ENCODE data around the gene TAS1R1.

The TAS1R1 gene

GRCh38 chr1:6574025-6574620, 19.0 kb downstream of the TAS1R1 start:
- DNase-seq (ENCODE audit: low spot score): no peak

DNA sequence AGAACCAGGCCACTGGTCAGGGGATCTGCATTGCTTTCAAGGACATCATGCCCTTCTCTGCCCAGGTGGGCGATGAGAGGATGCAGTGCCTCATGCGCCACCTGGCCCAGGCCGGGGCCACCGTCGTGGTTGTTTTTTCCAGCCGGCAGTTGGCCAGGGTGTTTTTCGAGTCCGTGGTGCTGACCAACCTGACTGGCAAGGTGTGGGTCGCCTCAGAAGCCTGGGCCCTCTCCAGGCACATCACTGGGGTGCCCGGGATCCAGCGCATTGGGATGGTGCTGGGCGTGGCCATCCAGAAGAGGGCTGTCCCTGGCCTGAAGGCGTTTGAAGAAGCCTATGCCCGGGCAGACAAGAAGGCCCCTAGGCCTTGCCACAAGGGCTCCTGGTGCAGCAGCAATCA, 19.7 kb downstream of the TAS1R1 start:
- no peak for DNase-seq (ENCODE audit: low spot score)

DNA sequence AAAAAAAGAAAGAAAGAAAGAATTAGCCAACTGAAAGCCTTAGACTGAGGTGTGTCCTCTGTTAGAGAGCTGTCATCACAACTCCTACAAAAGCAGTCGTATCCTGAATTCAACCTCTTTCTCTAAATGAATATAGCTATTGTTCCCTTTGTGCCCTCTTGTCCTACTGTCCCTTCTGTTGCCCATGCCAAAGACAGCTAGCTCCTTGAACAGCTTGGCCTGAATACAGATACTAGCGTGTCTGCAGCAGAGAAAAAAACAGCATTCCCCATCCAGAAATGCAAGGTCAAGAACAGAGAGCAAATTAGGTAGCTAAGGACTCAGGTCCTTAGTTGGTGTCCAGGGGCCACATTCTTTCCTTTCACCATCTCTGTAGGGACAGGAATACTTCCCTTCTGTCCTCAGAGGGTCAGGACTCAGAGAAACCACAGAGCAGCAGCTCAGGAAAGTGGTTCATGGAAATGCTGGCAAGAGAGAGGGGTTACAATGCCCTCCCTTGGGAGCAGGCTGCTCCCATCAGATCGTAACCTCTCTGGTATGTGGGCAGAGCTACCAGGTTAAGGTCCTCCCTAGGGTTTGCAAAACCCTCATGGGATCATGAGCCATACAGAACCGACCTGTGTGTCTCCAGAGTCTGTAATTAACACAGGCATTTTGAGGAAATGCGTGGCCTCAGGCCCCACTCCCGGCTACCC, 22.9 kb downstream of the TAS1R1 start:
- DNase-seq (ENCODE audit: low spot score): peak; percentile 50

- DNase-seq (ENCODE audit: low spot score): no peak
These were observed 23.7 kb downstream of the TAS1R1 start for GRCh38 chr1:6578624-6579373.

GRCh38 chr1:6579374-6580118, 24.4 kb downstream of the TAS1R1 start, which contains the start of gene ZBTB48:
Gene ZBTB48 (plus strand): TSS chr1:6579994. CDS start chr1:6580610, 616 bp downstream.
- DNase-seq (ENCODE audit: low spot score): peak; percentile 100

- DNase-seq (ENCODE audit: low spot score): peak; percentile 33
These were observed 25.0 kb downstream of the TAS1R1 start for GRCh38 chr1:6580119-6580592.

GRCh38 chr1:6580593-6581409, 25.7 kb downstream of the TAS1R1 start:
- DNase-seq (ENCODE audit: low spot score): no peak

GRCh38 chr1:6581561-6582305, 26.6 kb downstream of the TAS1R1 start:
- no peak for DNase-seq (ENCODE audit: low spot score)

DNA sequence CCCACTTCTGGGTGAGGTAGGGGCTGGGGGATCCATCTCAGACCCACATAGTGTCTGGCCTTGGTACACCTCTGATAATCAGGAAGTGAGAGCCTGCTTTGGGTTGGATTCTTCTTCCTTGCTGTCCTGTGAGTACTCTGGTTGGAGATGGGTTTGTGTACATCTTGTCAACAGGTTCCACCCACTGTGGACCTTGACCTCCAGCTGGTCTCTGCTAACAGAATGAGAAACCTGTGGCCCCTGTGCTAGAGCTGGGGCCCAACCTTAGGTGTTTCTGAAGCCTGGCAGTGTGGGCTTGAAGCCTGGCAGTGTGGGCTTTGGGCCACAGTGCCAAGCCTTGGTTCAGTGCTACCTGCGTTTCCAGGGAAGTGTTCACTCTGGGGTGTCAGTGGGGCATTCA, 27.3 kb downstream of the TAS1R1 start:
- DNase-seq (ENCODE audit: low spot score): no peak

DNA sequence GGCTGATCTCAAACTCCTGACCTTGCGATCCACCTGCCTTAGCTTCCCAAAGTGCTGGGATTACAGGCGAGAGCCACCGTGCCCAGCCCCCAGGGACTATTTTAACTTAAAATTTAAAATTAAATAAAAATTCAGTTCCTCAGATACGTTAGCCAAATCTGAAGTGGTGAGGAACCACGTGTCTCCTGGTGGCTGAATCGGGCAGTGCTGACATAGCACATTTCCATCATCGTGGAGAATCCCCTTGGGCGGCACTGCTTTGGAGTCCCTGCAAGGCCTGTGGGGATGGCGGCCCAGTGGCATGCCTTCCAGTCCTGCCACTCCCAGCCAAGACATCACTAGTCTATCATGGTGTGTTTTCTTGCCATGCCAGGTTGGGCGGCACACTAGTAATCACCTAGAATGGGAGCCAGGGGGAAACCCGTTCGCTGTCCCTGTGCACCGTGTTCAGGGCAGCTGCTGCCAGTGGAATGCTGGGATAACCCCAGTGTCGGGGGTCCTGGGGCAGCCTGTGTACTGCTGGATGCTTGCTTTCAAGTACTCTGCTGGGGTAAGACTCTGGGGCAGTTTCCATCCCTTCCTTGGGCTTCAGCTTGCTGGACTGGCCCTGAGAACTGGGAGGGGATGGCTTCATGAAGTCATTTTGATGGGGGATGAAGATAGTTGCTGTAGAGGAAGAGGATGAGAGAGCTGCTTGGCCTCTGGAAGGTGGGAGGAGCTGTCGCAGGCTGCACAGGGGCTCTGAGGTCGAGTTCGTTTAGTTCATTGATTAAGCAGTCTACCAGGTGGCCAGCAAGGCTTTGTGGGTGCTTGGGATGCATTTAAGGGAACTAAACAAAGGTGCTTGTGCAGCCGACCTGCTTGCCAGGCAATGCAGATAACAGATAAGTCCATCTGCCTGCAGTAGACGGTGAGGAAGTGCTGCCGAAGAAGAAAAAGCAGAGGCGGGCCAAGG, 29.3 kb downstream of the TAS1R1 start:
- no peak for DNase-seq (ENCODE audit: low spot score)

GRCh38 chr1:6585081-6585722, 30.1 kb downstream of the TAS1R1 start:
- DNase-seq (ENCODE audit: low spot score): no peak

- no peak for DNase-seq (ENCODE audit: low spot score)
These were observed 30.7 kb downstream of the TAS1R1 start for GRCh38 chr1:6585841-6586240.

GRCh38 chr1:6586404-6586816, 31.3 kb downstream of the TAS1R1 start:
- no peak for DNase-seq (ENCODE audit: low spot score)

DNA sequence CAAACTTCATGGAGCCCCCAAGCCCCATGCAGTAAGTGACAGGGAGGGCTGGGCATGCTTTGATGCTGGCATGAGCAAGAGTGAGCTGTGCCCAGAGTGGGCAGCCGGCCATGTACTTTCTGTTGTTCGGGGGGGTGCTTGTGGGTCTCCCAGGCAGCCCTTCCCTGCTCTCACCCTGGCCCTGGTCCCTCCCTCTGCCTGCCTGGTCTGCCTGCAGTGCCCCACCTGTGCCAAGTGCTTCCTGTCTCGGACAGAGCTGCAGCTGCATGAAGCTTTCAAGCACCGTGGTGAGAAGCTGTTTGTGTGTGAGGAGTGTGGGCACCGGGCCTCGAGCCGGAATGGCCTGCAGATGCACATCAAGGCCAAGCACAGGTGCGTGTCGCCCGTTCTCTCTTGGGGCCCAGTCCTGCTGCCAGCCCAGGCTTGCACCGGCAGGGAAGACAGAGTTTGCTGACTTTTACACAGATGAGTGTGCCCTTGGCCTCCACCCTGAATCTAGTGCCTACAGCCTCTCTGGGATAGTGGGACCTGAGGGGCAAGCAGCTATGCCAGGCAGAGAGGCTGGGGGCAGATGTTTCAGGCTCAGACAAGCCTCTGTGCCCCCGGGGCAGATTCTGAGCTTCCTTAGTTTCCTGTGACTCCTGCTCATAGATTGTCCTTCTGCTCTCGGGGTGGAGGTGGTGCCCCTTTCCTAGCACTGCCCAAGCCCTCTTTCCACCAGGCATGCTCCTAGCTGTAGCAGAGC, 32.3 kb downstream of the TAS1R1 start:
- no peak for DNase-seq (ENCODE audit: low spot score)

GRCh38 chr1:6588128-6588892, 33.2 kb downstream of the TAS1R1 start:
- DNase-seq (ENCODE audit: low spot score): no peak

DNA sequence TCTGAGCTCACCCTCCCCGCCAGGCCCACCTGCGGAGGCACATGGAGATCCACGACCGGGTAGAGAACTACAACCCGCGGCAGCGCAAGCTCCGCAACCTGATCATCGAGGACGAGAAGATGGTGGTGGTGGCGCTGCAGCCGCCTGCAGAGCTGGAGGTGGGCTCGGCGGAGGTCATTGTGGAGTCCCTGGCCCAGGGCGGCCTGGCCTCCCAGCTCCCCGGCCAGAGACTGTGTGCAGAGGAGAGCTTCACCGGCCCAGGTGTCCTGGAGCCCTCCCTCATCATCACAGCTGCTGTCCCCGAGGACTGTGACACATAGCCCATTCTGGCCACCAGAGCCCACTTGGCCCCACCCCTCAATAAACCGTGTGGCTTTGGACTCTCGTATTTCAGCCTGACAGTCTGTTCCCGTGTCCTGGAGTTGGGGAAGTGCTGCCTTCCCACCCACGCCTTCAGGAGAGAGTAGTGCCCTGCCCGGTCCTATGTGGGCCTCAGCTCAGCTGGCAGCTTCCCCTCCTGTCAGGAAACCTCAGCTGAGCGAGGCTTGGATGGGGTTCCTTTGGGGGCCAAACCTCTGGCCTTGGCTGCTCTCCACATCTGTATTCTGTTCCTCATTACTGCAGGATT, 33.9 kb downstream of the TAS1R1 start:
- DNase-seq (ENCODE audit: low spot score): no peak

DNA sequence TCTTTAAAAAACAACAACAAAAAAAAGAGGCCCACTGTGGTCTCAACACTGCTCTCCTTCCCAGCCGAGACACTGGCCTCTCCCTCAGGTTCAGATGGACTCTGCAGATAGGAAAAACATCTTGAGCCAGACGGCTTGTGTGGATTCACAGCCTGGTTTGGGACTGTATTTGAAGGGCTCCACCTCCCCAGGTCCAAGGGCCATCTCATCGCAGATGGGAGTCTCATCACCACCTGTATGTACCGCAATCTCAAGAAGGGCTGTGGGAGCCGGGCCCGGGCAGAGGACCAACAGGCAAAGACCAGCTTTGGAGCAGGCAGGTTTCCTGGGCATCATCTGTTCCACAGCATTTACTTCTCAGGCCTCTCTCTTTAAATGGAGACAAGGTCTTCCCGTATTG, 34.9 kb downstream of the TAS1R1 start:
- no peak for DNase-seq (ENCODE audit: low spot score)
